Ishikawa (cell line): Measurements from ENCODE around the gene BICDL1.

Source experiments
- CEBPB ChIP-seq: IDR thresholded peaks from 2 replicates; pipeline ENCODE4 v1.6.1; 2012
- CREB1 ChIP-seq: IDR thresholded peaks from 2 replicates; pipeline ENCODE4 v1.6.1; 2012; ENCODE audit warnings: low read depth
- EP300 ChIP-seq: IDR thresholded peaks from 2 replicates; pipeline ENCODE4 v1.6.1; 2012; ENCODE audit warnings: borderline replicate concordance
- MAX ChIP-seq: IDR thresholded peaks from 2 replicates; pipeline ENCODE4 v1.6.1; 2012
- RAD21 ChIP-seq: IDR thresholded peaks from 2 replicates; pipeline ENCODE4 v1.6.1; 2012; ENCODE audit warnings: low read depth
- REST ChIP-seq: IDR thresholded peaks from 2 replicates; pipeline ENCODE4 v1.6.1; 2012; ENCODE audit warnings: low read depth, mild to moderate bottlenecking
- TAF1 ChIP-seq: IDR thresholded peaks from 2 replicates; pipeline ENCODE4 v1.6.1; 2012; ENCODE audit warnings: low read depth, mild to moderate bottlenecking
- TCF12 ChIP-seq: IDR thresholded peaks from 2 replicates; pipeline ENCODE4 v1.6.1; 2012; ENCODE audit warnings: low read depth
- TEAD4 ChIP-seq: IDR thresholded peaks from 2 replicates; pipeline ENCODE4 v1.6.1; 2012
- YY1 ChIP-seq: IDR thresholded peaks from 2 replicates; pipeline ENCODE4 v1.6.1; 2012; ENCODE audit warnings: low read depth
- ZBTB7A ChIP-seq: IDR thresholded peaks from 2 replicates; pipeline ENCODE4 v1.6.1; 2012; ENCODE audit warnings: low read depth

GRCh38 chr12:120065472-120065871 lies 76.4 kb downstream of the BICDL1 start:
- TF ChIP-seq RAD21 (no peak), REST (no peak), MAX (no peak), YY1 (no peak), CREB1 (no peak), TCF12 (no peak), EP300 (no peak), TEAD4 (no peak), TAF1 (no peak), ZBTB7A (no peak), CEBPB (no peak)
